ENCODE data around the gene ESPNL.

Gene ESPNL

GRCh38 chr2:238180554-238180953 is 80.4 kb downstream of the ESPNL start:
- DNase-seq: no peak
- TF ChIP-seq CTCF (IDR thresholded peaks at IDR 0.05; ENCODE audit: low read length): no peak
- no peak for TF ChIP-seq EZH2phosphoT487 (IDR thresholded peaks at IDR 0.05; ENCODE audit: low read length)
- TF ChIP-seq EZH2 (optimal IDR thresholded peaks at IDR 0.05; ENCODE audit: low read depth, low read length): no peak
- H3K9me2 ChIP-seq (replicated peaks; ENCODE audit: insufficient read depth, low read length): no peaks in the 10 kb centered on the region
- H3K9ac ChIP-seq (ENCODE audit: low read length): no peak overlapping the region
- no peak overlapping the region for H3K4me2 ChIP-seq (ENCODE audit: low read depth, low read length)
- no peak overlapping the region for H3K4me3 ChIP-seq (ENCODE audit: low read length)
- no peak overlapping the region for H2AFZ ChIP-seq (ENCODE audit: low read length)
- no peaks in the 10 kb centered on the region; the same call in 1 of the 2 replicates for H3F3A ChIP-seq (ENCODE audit: insufficient read depth, low read length)
- H3K27ac ChIP-seq (ENCODE audit: low read length): no peak overlapping the region
- no peaks in the 10 kb centered on the region for H3K9me3 ChIP-seq (replicated peaks; ENCODE audit: insufficient read depth, low read length)
- H3K79me2 ChIP-seq (ENCODE audit: low read length): 0 out of 2 replicates have a peak, but pooled peaks cover 5% of the 10 kb centered on the region
- no peaks in the 10 kb centered on the region for H4K20me1 ChIP-seq (ENCODE audit: insufficient read depth, low read length)
- no peaks in the 10 kb centered on the region for H3K4me1 ChIP-seq (ENCODE audit: low read length)
- peaks cover 3% of the 10 kb centered on the region for H3K36me3 ChIP-seq (replicated peaks; ENCODE audit: insufficient read depth, low read length)
- H3K27me3 ChIP-seq (replicated peaks; ENCODE audit: insufficient read depth, low read length): no peaks in the 10 kb centered on the region

- TF ChIP-seq EZH2phosphoT487 (IDR thresholded peaks at IDR 0.05; ENCODE audit: low read length) (no peak), EZH2 (optimal IDR thresholded peaks at IDR 0.05; ENCODE audit: low read depth, low read length) (no peak), CTCF (IDR thresholded peaks at IDR 0.05; ENCODE audit: low read length) (no peak)
- DNase-seq: no peak
- Histone ChIP-seq H3K4me1 (ENCODE audit: low read length) (no peaks in the 10 kb centered on the region), H4K20me1 (ENCODE audit: insufficient read depth, low read length) (no peaks in the 10 kb centered on the region), H3K4me3 (ENCODE audit: low read length) (no peak overlapping the region), H3K9me2 (replicated peaks; ENCODE audit: insufficient read depth, low read length) (no peaks in the 10 kb centered on the region), H3K27me3 (replicated peaks; ENCODE audit: insufficient read depth, low read length) (no peaks in the 10 kb centered on the region), H3F3A (ENCODE audit: insufficient read depth, low read length) (no peaks in the 10 kb centered on the region; the same call in 1 of the 2 replicates), H3K9ac (ENCODE audit: low read length) (no peak overlapping the region), H2AFZ (ENCODE audit: low read length) (no peak overlapping the region), H3K36me3 (replicated peaks; ENCODE audit: insufficient read depth, low read length) (peaks cover 3% of the 10 kb centered on the region), H3K4me2 (ENCODE audit: low read depth, low read length) (no peak overlapping the region), H3K79me2 (ENCODE audit: low read length) (0 out of 2 replicates have a peak, but pooled peaks cover 5% of the 10 kb centered on the region), H3K9me3 (replicated peaks; ENCODE audit: insufficient read depth, low read length) (no peaks in the 10 kb centered on the region), H3K27ac (ENCODE audit: low read length) (no peak overlapping the region)
Measured at GRCh38 chr2:238182362-238182761, 82.2 kb downstream of the ESPNL start.
